ENCODE measurements around the gene GNB1. TPM values are rescaled to one million over a fixed set of nuclear protein-coding genes. Genes with fewer than 3 reads are reported as not detected.

GNB1 gene
- total and polyA plus RNA-seq, 9 of the 15 experiments (the other 6 are each of a cell fraction or from before 2014, with no cell fraction given) = 34.3 to 388 (median 114) TPM

DNA sequence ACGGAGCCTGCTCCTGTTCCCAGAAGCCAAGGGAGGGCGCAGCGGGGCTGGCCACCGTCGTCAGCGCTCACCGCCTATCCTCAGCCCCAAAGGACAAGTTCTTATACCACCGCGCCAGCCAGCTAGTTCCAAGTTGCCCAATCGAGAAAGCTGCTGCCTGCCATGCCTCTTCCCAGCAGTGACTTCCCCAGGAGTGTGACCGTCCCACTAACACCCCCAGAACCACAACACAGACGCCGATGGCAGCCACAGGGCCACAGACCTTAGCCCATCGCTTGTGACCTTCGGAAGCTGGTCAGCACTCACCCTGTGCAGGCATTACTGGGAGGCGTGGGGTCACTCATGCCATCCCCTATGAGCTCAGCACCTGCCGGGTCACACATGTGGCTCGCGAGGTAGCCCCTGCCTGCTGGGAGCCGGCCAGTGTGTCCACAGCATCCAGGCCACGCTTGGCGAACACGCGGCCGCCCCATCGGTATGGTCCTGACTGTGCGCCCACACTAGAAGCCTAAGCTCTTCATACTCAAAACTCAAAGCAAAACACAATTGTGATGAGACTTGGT lies 132.7 kb downstream of the GNB1 start (continued):
- TF ChIP-seq HINFP (tag; conservative IDR thresholded peaks at IDR 0.05; ENCODE audit: low read depth) (0 out of 2 replicates have a peak, but pooled peaks have one; percentile 19), EP300 (IDR thresholded peaks at IDR 0.05; ENCODE audit: low read length) (no peak), MNT (conservative IDR thresholded peaks at IDR 0.05) (no peak), ZNF766 (CRISPR knock-in tag; conservative IDR thresholded peaks at IDR 0.05) (no peak), SLC30A9 (CRISPR knock-in tag; IDR thresholded peaks at IDR 0.05) (no peak), RBM14 (IDR thresholded peaks at IDR 0.05; ENCODE audit: borderline replicate concordance, insufficient read depth, low read depth, low read length) (0 out of 2 replicates have a peak, but pooled peaks have one; percentile 12), NR2F6 (CRISPR knock-in tag; IDR thresholded peaks at IDR 0.05) (0 out of 2 replicates have a peak, but pooled peaks have one; percentile 50), NCOR1 (IDR thresholded peaks at IDR 0.05) (no peak), ADNP (tag; IDR thresholded peaks at IDR 0.05) (no peak), ZKSCAN1 (IDR thresholded peaks at IDR 0.05; ENCODE audit: low read depth, low read length) (peak; percentile 95), KAT7 (CRISPR knock-in tag; IDR thresholded peaks at IDR 0.05; ENCODE audit: borderline replicate concordance) (peak; percentile 34; the same call in 1 of the 2 replicates), TEAD4 (IDR thresholded peaks at IDR 0.05; ENCODE audit: low read length) (no peak), TEAD4 (CRISPR knock-in tag; IDR thresholded peaks at IDR 0.05; ENCODE audit: borderline replicate concordance) (no peak), ZNF197 (CRISPR knock-in tag; IDR thresholded peaks at IDR 0.05; ENCODE audit: low read depth) (0 out of 2 replicates have a peak, but pooled peaks have one; percentile 32), NKRF (IDR thresholded peaks at IDR 0.05; ENCODE audit: borderline replicate concordance) (no peak), MAFK (IDR thresholded peaks at IDR 0.05; ENCODE audit: low read length) (no peak), ARID1B (IDR thresholded peaks at IDR 0.05) (no peak), ZNF217 (CRISPR knock-in tag; IDR thresholded peaks at IDR 0.05) (no peak)
- TF ChIP-seq, protein P1, sequence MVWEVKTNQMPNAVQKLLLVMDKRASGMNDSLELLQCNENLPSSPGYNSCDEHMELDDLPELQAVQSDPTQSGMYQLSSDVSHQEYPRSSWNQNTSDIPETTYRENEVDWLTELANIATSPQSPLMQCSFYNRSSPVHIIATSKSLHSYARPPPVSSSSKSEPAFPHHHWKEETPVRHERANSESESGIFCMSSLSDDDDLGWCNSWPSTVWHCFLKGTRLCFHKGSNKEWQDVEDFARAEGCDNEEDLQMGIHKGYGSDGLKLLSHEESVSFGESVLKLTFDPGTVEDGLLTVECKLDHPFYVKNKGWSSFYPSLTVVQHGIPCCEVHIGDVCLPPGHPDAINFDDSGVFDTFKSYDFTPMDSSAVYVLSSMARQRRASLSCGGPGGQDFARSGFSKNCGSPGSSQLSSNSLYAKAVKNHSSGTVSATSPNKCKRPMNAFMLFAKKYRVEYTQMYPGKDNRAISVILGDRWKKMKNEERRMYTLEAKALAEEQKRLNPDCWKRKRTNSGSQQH (CRISPR knock-in tag; IDR thresholded peaks at IDR 0.05) = no peak
- TF ChIP-seq, protein P2, sequence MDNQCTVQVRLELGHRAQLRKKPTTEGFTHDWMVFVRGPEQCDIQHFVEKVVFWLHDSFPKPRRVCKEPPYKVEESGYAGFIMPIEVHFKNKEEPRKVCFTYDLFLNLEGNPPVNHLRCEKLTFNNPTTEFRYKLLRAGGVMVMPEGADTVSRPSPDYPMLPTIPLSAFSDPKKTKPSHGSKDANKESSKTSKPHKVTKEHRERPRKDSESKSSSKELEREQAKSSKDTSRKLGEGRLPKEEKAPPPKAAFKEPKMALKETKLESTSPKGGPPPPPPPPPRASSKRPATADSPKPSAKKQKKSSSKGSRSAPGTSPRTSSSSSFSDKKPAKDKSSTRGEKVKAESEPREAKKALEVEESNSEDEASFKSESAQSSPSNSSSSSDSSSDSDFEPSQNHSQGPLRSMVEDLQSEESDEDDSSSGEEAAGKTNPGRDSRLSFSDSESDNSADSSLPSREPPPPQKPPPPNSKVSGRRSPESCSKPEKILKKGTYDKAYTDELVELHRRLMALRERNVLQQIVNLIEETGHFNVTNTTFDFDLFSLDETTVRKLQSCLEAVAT (IDR thresholded peaks at IDR 0.05) = 0 out of 4 replicates have a peak, but pooled peaks of 1 of the 2 experiments have one; percentile 35
